ENCODE results near the gene GAK. TPM values are rescaled to one million over a fixed set of nuclear protein-coding genes. Genes with fewer than 3 reads are reported as not detected.
A peak's percentile ranks its signal among the peaks of the same experiment; 100 is the strongest.

The GAK gene
- total RNA-seq, 1 donor from 2014 or later = 27.6 TPM

DNA sequence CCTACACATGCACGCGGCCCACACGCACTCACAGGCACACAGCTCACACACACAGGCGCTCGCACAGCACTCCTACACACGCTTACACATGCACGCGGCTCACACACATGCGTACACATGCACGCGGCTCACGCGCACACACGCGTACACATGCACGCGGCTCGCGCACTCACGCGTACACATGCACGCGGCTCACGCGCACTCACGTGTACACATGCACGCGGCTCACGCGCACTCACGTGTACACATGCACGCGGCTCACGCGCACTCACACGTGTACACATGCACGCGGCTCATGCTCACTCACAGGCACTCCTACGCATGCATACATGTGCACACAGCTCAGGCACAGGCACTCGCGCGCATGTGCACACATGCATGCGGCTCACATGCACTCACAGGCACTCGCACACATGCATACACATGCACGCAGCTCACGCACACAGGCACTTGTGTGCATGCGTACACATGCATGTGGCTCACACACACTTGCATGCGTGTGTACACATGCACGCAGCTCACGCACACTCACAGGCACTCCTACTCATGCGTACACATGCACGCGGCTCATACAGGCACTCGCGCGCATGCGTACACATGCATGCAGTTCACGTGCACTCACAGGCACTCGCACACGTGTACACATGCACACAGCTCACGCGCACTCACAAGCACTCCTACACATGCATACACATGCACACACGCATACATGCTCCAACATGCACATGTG, 44.9 kb downstream of the GAK start:
- peaks cover 16% of the 10 kb centered on the region for H3K36me3 Mint-ChIP-seq
- Histone ChIP-seq H3K4me2 (no peak overlapping the region), H3K9ac (no peak overlapping the region), H3K79me2 (ENCODE audit: low read depth) (no peaks in the 10 kb centered on the region), H3F3A (ENCODE audit: low read depth) (peaks cover 7% of the 10 kb centered on the region), H2AFZ (replicated peaks) (no peak overlapping the region), H3K4me1 (no peaks in the 10 kb centered on the region), H3K27me3 (no peaks in the 10 kb centered on the region), H3K9me3 (ENCODE audit: low read depth) (no peaks in the 10 kb centered on the region), H3K4me3 (no peak overlapping the region), H4K20me1 (ENCODE audit: low read depth) (no peaks in the 10 kb centered on the region), H3K27ac (no peak overlapping the region), H3K36me3 (no peaks in the 10 kb centered on the region)
- H3K4me3 Mint-ChIP-seq = no peak overlapping the region
- DNase-seq (ENCODE audit: low spot score) = no peak
- peaks cover 5% of the 10 kb centered on the region for H3K9me3 Mint-ChIP-seq
- H3K27me3 Mint-ChIP-seq (ENCODE audit: insufficient read depth, low read depth) = peaks cover 4% of the 10 kb centered on the region
- no peak for TF ChIP-seq EZH2 (IDR thresholded peaks at IDR 0.05)
- TF ChIP-seq, protein P1, sequence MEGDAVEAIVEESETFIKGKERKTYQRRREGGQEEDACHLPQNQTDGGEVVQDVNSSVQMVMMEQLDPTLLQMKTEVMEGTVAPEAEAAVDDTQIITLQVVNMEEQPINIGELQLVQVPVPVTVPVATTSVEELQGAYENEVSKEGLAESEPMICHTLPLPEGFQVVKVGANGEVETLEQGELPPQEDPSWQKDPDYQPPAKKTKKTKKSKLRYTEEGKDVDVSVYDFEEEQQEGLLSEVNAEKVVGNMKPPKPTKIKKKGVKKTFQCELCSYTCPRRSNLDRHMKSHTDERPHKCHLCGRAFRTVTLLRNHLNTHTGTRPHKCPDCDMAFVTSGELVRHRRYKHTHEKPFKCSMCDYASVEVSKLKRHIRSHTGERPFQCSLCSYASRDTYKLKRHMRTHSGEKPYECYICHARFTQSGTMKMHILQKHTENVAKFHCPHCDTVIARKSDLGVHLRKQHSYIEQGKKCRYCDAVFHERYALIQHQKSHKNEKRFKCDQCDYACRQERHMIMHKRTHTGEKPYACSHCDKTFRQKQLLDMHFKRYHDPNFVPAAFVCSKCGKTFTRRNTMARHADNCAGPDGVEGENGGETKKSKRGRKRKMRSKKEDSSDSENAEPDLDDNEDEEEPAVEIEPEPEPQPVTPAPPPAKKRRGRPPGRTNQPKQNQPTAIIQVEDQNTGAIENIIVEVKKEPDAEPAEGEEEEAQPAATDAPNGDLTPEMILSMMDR (IDR thresholded peaks at IDR 0.05) = no peak
- TF ChIP-seq EZH2phosphoT487 (IDR thresholded peaks at IDR 0.05) = no peak
- peak overlapping the region; percentile 74 for H3K27ac Mint-ChIP-seq
- H3K4me1 Mint-ChIP-seq = no peaks in the 10 kb centered on the region

DNA sequence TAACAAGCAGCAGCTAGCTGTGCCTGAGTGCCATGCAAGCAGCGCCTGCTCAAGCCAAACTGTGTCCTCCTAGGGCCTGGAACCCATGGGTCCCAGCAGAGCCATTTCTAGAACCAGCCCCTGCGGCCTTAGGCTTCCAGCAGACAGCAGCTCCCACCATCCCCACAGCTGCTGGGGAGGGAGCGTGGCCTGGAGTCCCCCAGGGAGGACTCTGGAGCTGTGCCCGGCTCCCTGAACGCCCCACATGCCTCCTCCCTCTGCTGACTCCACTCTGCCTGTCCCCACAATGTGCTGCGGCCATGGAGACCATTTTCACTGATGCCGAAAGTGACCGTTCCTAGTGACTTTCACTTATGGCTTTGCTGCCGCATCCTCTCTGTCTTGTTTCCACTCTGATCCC, 45.9 kb downstream of the GAK start:
- H3K9me3 ChIP-seq (ENCODE audit: low read depth) = no peaks in the 10 kb centered on the region
- no peak for DNase-seq (ENCODE audit: low spot score)
- H3K9ac ChIP-seq = no peak overlapping the region
- no peaks in the 10 kb centered on the region for H3K79me2 ChIP-seq (ENCODE audit: low read depth)
- no peaks in the 10 kb centered on the region for H3K36me3 ChIP-seq
- H3K27ac ChIP-seq = no peak overlapping the region
- Mint-ChIP-seq H3K9me3 (peaks cover 5% of the 10 kb centered on the region), H3K27me3 (ENCODE audit: insufficient read depth, low read depth) (peaks cover 4% of the 10 kb centered on the region), H3K27ac (peak overlapping the region; percentile 86), H3K4me3 (peak overlapping the region; percentile 13), H3K36me3 (peaks cover 16% of the 10 kb centered on the region), H3K4me1 (no peaks in the 10 kb centered on the region)
- peaks cover 7% of the 10 kb centered on the region for H3F3A ChIP-seq (ENCODE audit: low read depth)
- no peak overlapping the region for H2AFZ ChIP-seq (replicated peaks)
- no peaks in the 10 kb centered on the region for H3K4me1 ChIP-seq
- H3K4me2 ChIP-seq = no peak overlapping the region
- no peaks in the 10 kb centered on the region for H3K27me3 ChIP-seq
- H3K4me3 ChIP-seq = no peak overlapping the region
- TF ChIP-seq EZH2 (IDR thresholded peaks at IDR 0.05) = no peak
- H4K20me1 ChIP-seq (ENCODE audit: low read depth) = no peaks in the 10 kb centered on the region

DNA sequence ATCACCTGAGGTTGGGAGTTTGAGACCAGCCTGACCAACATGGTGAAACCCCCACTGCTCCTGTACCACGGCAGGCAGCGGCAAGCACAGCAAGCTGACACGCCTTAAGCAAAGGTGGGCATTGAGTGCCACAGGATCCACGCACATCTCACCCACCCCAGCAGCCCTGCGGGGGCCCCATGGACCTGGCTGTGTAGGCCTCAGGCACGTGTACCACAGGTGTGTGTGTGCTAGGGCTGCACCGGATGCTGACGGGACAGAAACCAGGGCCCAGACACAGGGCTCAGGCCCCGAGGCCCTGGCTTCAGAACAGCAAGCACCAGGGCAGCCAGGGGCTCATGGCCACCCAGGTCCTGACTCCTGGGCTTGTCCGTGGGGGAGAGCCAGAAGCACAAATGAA, 46.8 kb downstream of the GAK start:
- Histone ChIP-seq H3F3A (ENCODE audit: low read depth) (peaks cover 7% of the 10 kb centered on the region), H3K79me2 (ENCODE audit: low read depth) (no peaks in the 10 kb centered on the region), H3K9me3 (ENCODE audit: low read depth) (no peaks in the 10 kb centered on the region), H3K4me3 (no peak overlapping the region), H3K27me3 (no peaks in the 10 kb centered on the region), H2AFZ (replicated peaks) (no peak overlapping the region), H3K36me3 (no peaks in the 10 kb centered on the region), H3K27ac (no peak overlapping the region), H4K20me1 (ENCODE audit: low read depth) (no peaks in the 10 kb centered on the region), H3K4me2 (no peak overlapping the region), H3K4me1 (no peaks in the 10 kb centered on the region), H3K9ac (no peak overlapping the region)
- Mint-ChIP-seq H3K4me1 (no peaks in the 10 kb centered on the region), H3K27me3 (ENCODE audit: insufficient read depth, low read depth) (peaks cover 4% of the 10 kb centered on the region), H3K27ac (no peak overlapping the region), H3K9me3 (peaks cover 5% of the 10 kb centered on the region), H3K36me3 (peaks cover 16% of the 10 kb centered on the region), H3K4me3 (no peak overlapping the region)
- no peak for DNase-seq (ENCODE audit: low spot score)
- TF ChIP-seq, protein P1 (IDR thresholded peaks at IDR 0.05) = no peak
- TF ChIP-seq EZH2phosphoT487 (IDR thresholded peaks at IDR 0.05) = no peak
- TF ChIP-seq EZH2 (IDR thresholded peaks at IDR 0.05) = no peak

DNA sequence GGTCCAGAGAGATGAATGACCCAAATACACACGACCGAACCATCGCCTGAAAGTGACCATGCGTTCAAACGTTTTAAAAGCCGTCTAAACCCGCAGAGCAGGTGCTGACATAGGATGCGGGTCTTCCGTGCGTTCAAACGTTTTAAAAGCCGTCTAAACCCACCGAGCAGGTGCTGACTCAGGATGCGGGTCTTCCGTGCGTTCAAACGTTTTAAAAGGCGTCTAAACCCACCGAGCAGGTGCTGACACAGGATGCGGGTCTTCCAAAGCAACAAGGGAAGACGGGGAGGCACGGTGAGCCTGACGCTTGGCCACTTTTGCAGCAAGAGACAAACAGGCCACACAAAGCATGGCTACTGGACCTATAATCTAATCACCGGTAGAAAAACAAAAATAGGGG, 47.2 kb downstream of the GAK start:
- Histone ChIP-seq H3K36me3 (no peaks in the 10 kb centered on the region), H3K9ac (no peak overlapping the region), H3K79me2 (ENCODE audit: low read depth) (no peaks in the 10 kb centered on the region), H3K27me3 (no peaks in the 10 kb centered on the region), H3K27ac (no peak overlapping the region), H3K9me3 (ENCODE audit: low read depth) (no peaks in the 10 kb centered on the region), H3F3A (ENCODE audit: low read depth) (peaks cover 7% of the 10 kb centered on the region), H3K4me2 (no peak overlapping the region), H3K4me3 (no peak overlapping the region), H3K4me1 (no peaks in the 10 kb centered on the region), H4K20me1 (ENCODE audit: low read depth) (no peaks in the 10 kb centered on the region), H2AFZ (replicated peaks) (no peak overlapping the region)
- H3K4me1 Mint-ChIP-seq = no peaks in the 10 kb centered on the region
- H3K9me3 Mint-ChIP-seq = peaks cover 5% of the 10 kb centered on the region
- no peak for DNase-seq (ENCODE audit: low spot score)
- no peak overlapping the region for H3K27ac Mint-ChIP-seq
- peaks cover 16% of the 10 kb centered on the region for H3K36me3 Mint-ChIP-seq
- no peak overlapping the region for H3K4me3 Mint-ChIP-seq
- H3K27me3 Mint-ChIP-seq (ENCODE audit: insufficient read depth, low read depth) = peaks cover 4% of the 10 kb centered on the region
- TF ChIP-seq, protein P1 (IDR thresholded peaks at IDR 0.05) = no peak
- TF ChIP-seq EZH2 (IDR thresholded peaks at IDR 0.05) (no peak), EZH2phosphoT487 (IDR thresholded peaks at IDR 0.05) (no peak)
